Spleen (tissue), 11 donors: ENCODE measurements around the gene FOXE1. TPM values are rescaled to one million over a fixed set of nuclear protein-coding genes. Genes with fewer than 3 reads are reported as not detected.

Experiments used
- DNase-seq: peaks from one replicate; pipeline ENCODE4 v3.0.0-alpha.2; 2020
- H3K27ac ChIP-seq, 8 donors: fragments of 200-600 bp; sonication (generic) in 7 of 8; 1 replicate in 4 of 8; 2 replicates in 4 of 8; pipeline versions ENCODE4 v1.5.0 to v1.8.0; 2016 to 2021; ENCODE audit warnings: inconsistent platforms in 4 of 8, mild to moderate bottlenecking in 4 of 8, moderate library complexity in 1 of 8
- H3K27me3 ChIP-seq, 7 donors: fragments of 200-600 bp; sonication (generic) in 6 of 7; replicated peaks in 1 of 7; 1 replicate in 4 of 7; 2 replicates in 3 of 7; pipeline versions ENCODE4 v1.5.0 to v1.8.0; 2016 to 2021; ENCODE audit warnings: inconsistent platforms in 3 of 7, mild to moderate bottlenecking in 1 of 7
- H3K36me3 ChIP-seq, 6 donors: fragments of 200-600 bp; sonication (generic) in 5 of 6; 1 replicate in 4 of 6; 2 replicates in 2 of 6; pipeline versions ENCODE4 v1.5.0 to v1.8.0; 2016 to 2021; ENCODE audit warnings: inconsistent platforms in 2 of 6
- H3K4me1 ChIP-seq, 6 donors: fragments of 200-600 bp; sonication (generic) in 5 of 6; 1 replicate in 3 of 6; 2 replicates in 3 of 6; pipeline versions ENCODE4 v1.5.0 to v1.8.0; 2016 to 2021; ENCODE audit warnings: inconsistent platforms in 3 of 6
- H3K4me3 ChIP-seq, 8 donors: fragments of 200-600 bp; sonication (generic) in 7 of 8; 1 replicate in 4 of 8; 2 replicates in 4 of 8; pipeline versions ENCODE4 v1.5.0 to v1.8.0; 2016 to 2021; ENCODE audit warnings: inconsistent platforms in 4 of 8, mild to moderate bottlenecking in 4 of 8, moderate library complexity in 2 of 8
- H3K9me3 ChIP-seq, 8 donors: fragments of 200-600 bp; sonication (generic) in 7 of 8; 1 replicate in 4 of 8; 2 replicates in 4 of 8; pipeline versions ENCODE4 v1.5.0 to v1.8.0; 2016 to 2021; ENCODE audit warnings: inconsistent platforms in 4 of 8
- CTCF ChIP-seq, 11 experiments: fragments of 200-600 bp in 7 of 11; fragments of 450-650 bp in 4 of 11; sonication (generic) in 4 of 11; IDR thresholded peaks in 8 of 11; conservative IDR thresholded peaks in 3 of 11; 1 replicate in 7 of 11; 2 replicates in 4 of 11; pipeline versions ENCODE4 v1.4.0 to v1.8.0; 2016 to 2021; ENCODE audit warnings: antibody characterized with exemption in 11 of 11, inconsistent platforms in 4 of 11, mild to moderate bottlenecking in 1 of 11
- POLR2A ChIP-seq, 3 donors: fragments of 450-650 bp; IDR thresholded peaks; one replicate each; pipeline ENCODE4 v1.5.1; 2017; ENCODE audit warnings: antibody characterized with exemption in 3 of 3, mild to moderate bottlenecking in 1 of 3
- POLR2AphosphoS5 ChIP-seq, 3 donors: sonication (generic); formaldehyde crosslinking; IDR thresholded peaks; one replicate each; pipeline ENCODE4 v1.5.1; 2017; ENCODE audit warnings: antibody characterized with exemption in 3 of 3
- WGBS, 5 donors: extraction: QIAGEN DNeasy Blood & Tissue Kit in 3 of 5; methylation state at CpG; one replicate each; pipeline versions ENCODE4 v1.1.5 to v1.1.7; 2013 to 2018; 5-methylcytosine and 5-hydroxymethylcytosine counted together
- intact Hi-C: fragments of 100-400 bp; cut with DNase I; formaldehyde crosslinking; loops from one replicate; pipeline ENCODE4 v1.15.0; 2023; ENCODE audit warnings: low total_unique reads
- polyA plus RNA-seq, 3 donors: library from polyadenylated mRNA; stranded (reverse); fragments of 200-250 nt; gene quantifications; one replicate each; pipeline ENCODE4 v1.2.1, GENCODE V29; 2013
- total RNA-seq, 7 donors: library from RNA; depleted of rRNA in 3 of 7; stranded (reverse); fragments of >200 nt in 3 of 7; fragmentation: NEBNext Ultra II Directional in 4 of 7; extraction: Animal tissue kit (Norgen Biotek cat#: 25700) in 4 of 7; gene quantifications; one replicate each; pipeline versions ENCODE4 v1.1.0 to v1.2.1, GENCODE V29; 2016 to 2021
- donor health status: healthy with polysubstance abuse.
- donor health status: DM: no; HTN: no; CAD: no; lungs with moderate emphysema.
- donor health status: DM: no; HTN: no; CAD: no.
- donor health status: Bipolar disorder and iron deficiency.
- donor health status: healthy.
- donor health status: DM: no; HTN: no; CAD: no.
- donor health status: DM: yes; HTN: yes; CAD: no.

Gene FOXE1
- total and polyA plus RNA-seq, 10 donors: 0.02 to 0.04 (median 0.03) TPM; not detected in 7

DNA sequence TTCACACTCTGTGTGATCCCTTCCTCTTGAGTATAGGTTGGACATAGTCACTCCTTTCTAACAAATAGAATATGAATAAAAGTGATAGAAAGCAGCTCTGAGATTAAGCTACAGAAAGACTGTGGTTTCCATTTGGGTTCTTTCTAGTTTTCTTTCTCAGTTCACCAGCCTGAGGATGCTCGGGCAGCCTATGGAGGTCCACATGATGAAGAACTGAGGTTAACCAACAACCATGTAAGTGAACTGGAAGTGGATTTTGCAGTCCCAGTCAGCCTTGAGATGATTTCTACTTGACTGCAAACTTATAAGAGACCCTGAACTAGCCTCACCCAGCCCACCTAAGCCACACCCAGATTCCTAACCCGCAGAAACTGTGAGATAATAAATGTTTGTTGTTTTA lies 10.1 kb upstream of the FOXE1 start:
- peaks cover 0 to 98% (median 47%) of the 10 kb centered on the region in 7 donors for H3K27me3 ChIP-seq
- intact Hi-C loops: no loop called here
- 70 to 89% (median 85%) methylated on average over 2 of the region's 2 CpGs for WGBS, 5 donors
- H3K9me3 ChIP-seq: no peaks in the 10 kb centered on the region
- TF ChIP-seq CTCF (IDR thresholded peaks at IDR 0.05 in 8 of 11, conservative IDR thresholded peaks at IDR 0.05 in 3 of 11) (no peak), POLR2AphosphoS5 (IDR thresholded peaks at IDR 0.05) (no peak), POLR2A (IDR thresholded peaks at IDR 0.05) (no peak)
- H3K27ac ChIP-seq: no peak overlapping the region
- no peak for DNase-seq
- H3K36me3 ChIP-seq: no peaks in the 10 kb centered on the region
- peaks cover 0 to 6% (median 2%) of the 10 kb centered on the region in 6 donors for H3K4me1 ChIP-seq
- no peak overlapping the region for H3K4me3 ChIP-seq

- Histone ChIP-seq H3K27ac (no peak overlapping the region), H3K9me3 (no peaks in the 10 kb centered on the region), H3K4me1 (peaks cover 10 to 22% (median 15%) of the 10 kb centered on the region in 6 donors), H3K36me3 (no peaks in the 10 kb centered on the region), H3K4me3 (no peak overlapping the region), H3K27me3 (peaks cover 0 to 98% (median 59%) of the 10 kb centered on the region in 7 donors)
- no peak for TF ChIP-seq POLR2AphosphoS5 (IDR thresholded peaks at IDR 0.05)
- TF ChIP-seq CTCF (IDR thresholded peaks at IDR 0.05 in 8 of 11, conservative IDR thresholded peaks at IDR 0.05 in 3 of 11): no peak
- TF ChIP-seq POLR2A (IDR thresholded peaks at IDR 0.05): no peak
- WGBS, 5 donors: 68 to 76% (median 73%) methylated on average over 2 of the region's 2 CpGs
- intact Hi-C loops: no loop called here
- no peak for DNase-seq
Measured at GRCh38 chr9:97845130-97845529, 7.9 kb upstream of the FOXE1 start.

DNA sequence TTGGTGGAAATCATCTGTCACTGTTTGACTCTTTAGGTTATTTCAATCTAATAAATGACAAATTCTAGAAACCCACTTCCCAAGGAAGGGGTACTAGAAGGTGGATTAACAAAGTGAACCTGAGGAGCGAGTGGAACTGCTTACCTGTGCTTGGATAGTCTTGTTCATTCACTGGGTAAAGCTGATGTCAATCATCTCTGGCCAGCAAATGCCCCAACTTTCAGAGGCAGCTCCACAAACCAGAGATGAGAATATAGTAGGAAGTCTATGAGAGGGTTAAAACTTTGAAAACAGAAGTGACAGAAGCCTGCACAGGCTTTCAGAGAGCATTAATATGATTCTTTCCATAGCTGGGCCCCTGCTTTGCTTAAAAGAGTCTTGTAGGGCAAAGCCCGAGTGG lies 7.3 kb upstream of the FOXE1 start:
- Histone ChIP-seq H3K27ac (no peak overlapping the region), H3K4me3 (no peak overlapping the region), H3K4me1 (peaks cover 10 to 22% (median 15%) of the 10 kb centered on the region in 6 donors), H3K27me3 (peaks cover 0 to 98% (median 62%) of the 10 kb centered on the region in 7 donors), H3K36me3 (no peaks in the 10 kb centered on the region), H3K9me3 (no peaks in the 10 kb centered on the region)
- TF ChIP-seq CTCF (IDR thresholded peaks at IDR 0.05 in 8 of 11, conservative IDR thresholded peaks at IDR 0.05 in 3 of 11): no peak
- no peak for TF ChIP-seq POLR2AphosphoS5 (IDR thresholded peaks at IDR 0.05)
- no peak for TF ChIP-seq POLR2A (IDR thresholded peaks at IDR 0.05)
- WGBS, 5 donors: 64 to 79% (median 68%) methylated on average over 2 of the region's 2 CpGs
- intact Hi-C loops: no loop called here
- DNase-seq: no peak

DNA sequence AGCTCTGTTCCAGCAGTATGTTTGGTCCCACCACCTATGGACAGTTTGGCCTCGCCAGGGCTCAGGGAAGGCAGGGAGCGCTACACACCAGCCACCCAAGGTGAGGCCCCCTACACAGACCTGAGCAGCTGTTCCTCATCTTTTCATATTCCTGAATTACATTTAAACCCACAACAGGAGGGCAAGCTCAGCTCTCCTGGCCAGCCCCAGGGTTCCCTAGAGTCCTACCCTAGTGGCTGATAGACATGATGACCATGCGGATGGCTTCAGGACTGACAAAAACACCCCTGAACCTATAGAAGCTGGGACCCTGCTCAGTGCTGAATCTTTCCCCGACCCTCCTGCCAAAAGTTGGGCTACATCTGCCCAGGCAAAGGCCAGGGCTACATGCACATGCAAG lies 6.7 kb upstream of the FOXE1 start:
- intact Hi-C loops: no loop called here
- Histone ChIP-seq H3K4me3 (no peak overlapping the region), H3K27me3 (peaks cover 0 to 98% (median 63%) of the 10 kb centered on the region in 7 donors), H3K36me3 (no peaks in the 10 kb centered on the region), H3K9me3 (no peaks in the 10 kb centered on the region), H3K4me1 (peaks cover 10 to 25% (median 19%) of the 10 kb centered on the region in 6 donors), H3K27ac (no peak overlapping the region)
- TF ChIP-seq POLR2A (IDR thresholded peaks at IDR 0.05) (no peak), POLR2AphosphoS5 (IDR thresholded peaks at IDR 0.05) (no peak), CTCF (IDR thresholded peaks at IDR 0.05 in 8 of 11, conservative IDR thresholded peaks at IDR 0.05 in 3 of 11) (no peak)
- WGBS, 5 donors: 35 to 76% (median 61%) methylated on average over 3 to 4 of the region's 4 CpGs
- DNase-seq: no peak
